H1 (cell line): ENCODE results near the gene PKM. TPM values are rescaled to one million over a fixed set of nuclear protein-coding genes. Genes with fewer than 3 reads are reported as not detected.

Source experiments
- CTCF ChIA-PET: fragments of 300-600 bp; sonication (Branson Sonifier 250); formaldehyde crosslinking; loops from one replicate; lab custom pipeline; 2021; ENCODE audit not compliant: partially characterized antibody; lab: Charles Lee
- POLR2A ChIA-PET: fragments of 300-600 bp; sonication (Branson Sonifier 250); formaldehyde crosslinking; loops from one replicate; lab custom pipeline; 2021; ENCODE audit warnings: inconsistent platforms; ENCODE audit not compliant: partially characterized antibody; lab: Charles Lee
- DNase-seq, 2 experiments: peaks; one replicate each; pipeline versions ENCODE4 v3.0.0 to v3.0.0-alpha.2; 2010 to 2022; ENCODE audit warnings: low spot score in 2 of 2, low read depth in 1 of 2, mixed read lengths in 1 of 2
- FAIRE-seq: peaks from 2 replicates; lab custom pipeline; 2011; peaks lifted over from hg19 to GRCh38; lab: Jason Lieb, UNC
- H2AFZ ChIP-seq: 2 replicates; pipeline ENCODE4 v1.8.1; 2012; ENCODE audit warnings: low read length, inconsistent platforms
- H2AK5ac ChIP-seq: 2 replicates; pipeline ENCODE4 v1.6.1; 2013; ENCODE audit warnings: low read depth, low read length
- H2BK120ac ChIP-seq: replicated peaks from 2 replicates; pipeline ENCODE3; 2013; ENCODE audit warnings: low read depth, low read length, inconsistent platforms
- H2BK12ac ChIP-seq: 2 replicates; pipeline ENCODE4 v1.6.1; 2013; ENCODE audit warnings: low read depth, low read length
- H2BK15ac ChIP-seq: 2 replicates; pipeline ENCODE4 v1.6.1; 2013; ENCODE audit warnings: low read length
- H2BK20ac ChIP-seq: 2 replicates; pipeline ENCODE4 v1.6.1; 2013; ENCODE audit warnings: low read length
- H2BK5ac ChIP-seq: 2 replicates; pipeline ENCODE4 v1.6.1; 2013; ENCODE audit warnings: low read depth, low read length
- H3K14ac ChIP-seq: 2 replicates; pipeline ENCODE4 v1.6.1; 2013; ENCODE audit warnings: inconsistent platforms; ENCODE audit not compliant: insufficient read length
- H3K18ac ChIP-seq: 2 replicates; pipeline ENCODE4 v1.6.1; 2013; ENCODE audit warnings: low read length; ENCODE audit errors: extremely low read depth
- H3K23ac ChIP-seq: 2 replicates; pipeline ENCODE4 v1.6.1; 2013; ENCODE audit warnings: inconsistent platforms; ENCODE audit not compliant: insufficient read length
- H3K23me2 ChIP-seq: 2 replicates; pipeline ENCODE4 v1.6.1; 2013; ENCODE audit warnings: low read depth, low read length
- H3K27ac ChIP-seq: 2 replicates; pipeline ENCODE4 v1.6.1; 2011; ENCODE audit warnings: low read depth, low read length, inconsistent platforms
- H3K27me3 ChIP-seq, 4 experiments: replicated peaks in 1 of 4; 1 replicate in 1 of 4; 2 replicates in 3 of 4; pipeline versions ENCODE4 v1.6.1 to v1.8.1; 2011 to 2013; ENCODE audit warnings: low read length in 3 of 4, mild to moderate bottlenecking in 3 of 4, inconsistent platforms in 2 of 4, mixed read lengths in 2 of 4, moderate library complexity in 1 of 4; ENCODE audit not compliant: control insufficient read depth in 3 of 4, insufficient read depth in 3 of 4; ENCODE audit errors: extremely low read depth in 1 of 4
- H3K36me3 ChIP-seq, 4 experiments: 2 replicates each; pipeline versions ENCODE4 v1.6.1 to v1.8.1; 2011 to 2013; ENCODE audit warnings: mild to moderate bottlenecking in 4 of 4, low read length in 3 of 4, moderate library complexity in 2 of 4, control low read depth in 1 of 4, inconsistent platforms in 1 of 4; ENCODE audit not compliant: insufficient read depth in 4 of 4, control insufficient read depth in 2 of 4
- H3K4ac ChIP-seq: replicated peaks from 2 replicates; pipeline ENCODE3; 2013; ENCODE audit warnings: low read length, low read depth, mixed read lengths, inconsistent platforms; ENCODE audit not compliant: insufficient read length
- H3K4me1 ChIP-seq, 4 experiments: replicated peaks in 1 of 4; 1 replicate in 1 of 4; 2 replicates in 3 of 4; pipeline versions ENCODE4 v1.6.1 to v1.8.1; 2011 to 2013; ENCODE audit warnings: low read length in 3 of 4, inconsistent platforms in 2 of 4, mixed read lengths in 1 of 4; ENCODE audit not compliant: insufficient read depth in 4 of 4, control insufficient read depth in 3 of 4
- H3K4me2 ChIP-seq, 2 experiments: 2 replicates each; pipeline versions ENCODE4 v1.6.1 to v1.8.1; 2011 to 2013; ENCODE audit warnings: low read depth in 2 of 2, low read length in 2 of 2, control low read depth in 1 of 2, inconsistent platforms in 1 of 2, mild to moderate bottlenecking in 1 of 2; ENCODE audit not compliant: insufficient read depth in 1 of 2
- H3K4me3 ChIP-seq, 4 experiments: fragments of 200-600, 300-600 bp in 1 of 4; sonication (generic), shearing (Covaris generic), sonication (Bioruptor Twin) in 1 of 4; 2 replicates each; pipeline versions ENCODE4 v1.5.1 to v1.8.1; 2011 to 2016; ENCODE audit warnings: low read length in 4 of 4, low read depth in 3 of 4, control low read depth in 2 of 4, inconsistent platforms in 2 of 4, mild to moderate bottlenecking in 2 of 4, mixed read lengths in 1 of 4, moderate library complexity in 1 of 4; ENCODE audit not compliant: insufficient read depth in 2 of 4; ENCODE audit errors: extremely low read depth in 1 of 4
- H3K56ac ChIP-seq: replicated peaks from 2 replicates; pipeline ENCODE3; 2013; ENCODE audit warnings: low read depth, mild to moderate bottlenecking, mixed read lengths, low read length, inconsistent platforms; ENCODE audit not compliant: insufficient read length
- H3K79me1 ChIP-seq: 2 replicates; pipeline ENCODE4 v1.6.1; 2013; ENCODE audit warnings: low read depth, low read length, control low read depth
- H3K79me2 ChIP-seq, 2 experiments: 2 replicates each; pipeline versions ENCODE4 v1.6.1 to v1.8.1; 2012 to 2013; ENCODE audit warnings: low read length in 2 of 2, mild to moderate bottlenecking in 2 of 2, inconsistent platforms in 1 of 2; ENCODE audit not compliant: insufficient read depth in 2 of 2, control insufficient read depth in 1 of 2
- H3K9ac ChIP-seq, 4 experiments: replicated peaks in 1 of 4; 1 replicate in 1 of 4; 2 replicates in 3 of 4; pipeline versions ENCODE4 v1.6.1 to v1.8.1; 2011 to 2013; ENCODE audit warnings: low read depth in 3 of 4, low read length in 3 of 4, control low read depth in 2 of 4, mild to moderate bottlenecking in 2 of 4, moderate library complexity in 2 of 4, inconsistent platforms in 1 of 4; ENCODE audit errors: extremely low read depth in 1 of 4
- H3K9me3 ChIP-seq, 2 experiments: 2 replicates each; pipeline versions ENCODE4 v1.6.1 to v1.8.1; 2012 to 2013; ENCODE audit warnings: mild to moderate bottlenecking in 2 of 2, moderate library complexity in 2 of 2, control low read depth in 1 of 2, inconsistent platforms in 1 of 2, low read depth in 1 of 2, low read length in 1 of 2, mixed read lengths in 1 of 2; ENCODE audit not compliant: insufficient read depth in 2 of 2
- H4K20me1 ChIP-seq, 2 experiments: replicated peaks in 1 of 2; 2 replicates each; pipeline versions ENCODE3 to v1.8.1; 2011 to 2013; ENCODE audit warnings: inconsistent platforms in 2 of 2, low read length in 2 of 2, mild to moderate bottlenecking in 1 of 2; ENCODE audit not compliant: insufficient read depth in 2 of 2, control insufficient read depth in 1 of 2
- H4K5ac ChIP-seq: 2 replicates; pipeline ENCODE4 v1.6.1; 2013; ENCODE audit warnings: low read length, low read depth, mixed read lengths, inconsistent platforms; ENCODE audit not compliant: insufficient read length
- H4K8ac ChIP-seq: 2 replicates; pipeline ENCODE4 v1.8.0; 2013; ENCODE audit warnings: mild to moderate bottlenecking, moderate library complexity, low read length, inconsistent platforms; ENCODE audit not compliant: insufficient read depth; ENCODE audit errors: extremely low read depth
- H4K91ac ChIP-seq: replicated peaks from 2 replicates; pipeline ENCODE3; 2013; ENCODE audit warnings: low read length, mixed read lengths, inconsistent platforms; ENCODE audit not compliant: insufficient read length
- BACH1 ChIP-seq: IDR thresholded peaks from 2 replicates; pipeline ENCODE4 v1.6.1; 2012; ENCODE audit warnings: low read length, improper control_type of control experiment
- BRCA1 ChIP-seq: IDR thresholded peaks from 2 replicates; pipeline ENCODE4 v1.6.1; 2012; ENCODE audit warnings: low read depth, low read length, improper control_type of control experiment
- GABPA ChIP-seq: IDR thresholded peaks from 2 replicates; pipeline ENCODE4 v1.6.1; 2011; ENCODE audit warnings: mild to moderate bottlenecking, low read length, moderate library complexity, borderline replicate concordance; ENCODE audit not compliant: insufficient read depth
- JUND ChIP-seq: IDR thresholded peaks from 2 replicates; pipeline ENCODE4 v1.6.1; 2011; ENCODE audit warnings: mild to moderate bottlenecking, improper control_type of control experiment, low read length
- KDM4A ChIP-seq: IDR thresholded peaks from one replicate; pipeline ENCODE4 v1.7.1; 2012; ENCODE audit warnings: low read depth, mild to moderate bottlenecking, moderate library complexity, low read length, inconsistent platforms; ENCODE audit not compliant: severe bottlenecking
- NRF1 ChIP-seq: IDR thresholded peaks from 2 replicates; pipeline ENCODE4 v1.6.1; 2011; ENCODE audit warnings: mild to moderate bottlenecking, low read depth, low read length, improper control_type of control experiment
- RXRA ChIP-seq: IDR thresholded peaks from 2 replicates; pipeline ENCODE4 v1.6.1; 2011; ENCODE audit warnings: low read depth, mild to moderate bottlenecking, low read length, moderate library complexity; ENCODE audit not compliant: insufficient read depth
- SP1 ChIP-seq: IDR thresholded peaks from 2 replicates; pipeline ENCODE4 v1.6.1; 2011; ENCODE audit warnings: low read depth, low read length
- SP2 ChIP-seq: IDR thresholded peaks from 2 replicates; pipeline ENCODE4 v1.6.1; 2012; ENCODE audit warnings: mild to moderate bottlenecking, low read length, inconsistent platforms
- TEAD4 ChIP-seq: IDR thresholded peaks from 2 replicates; pipeline ENCODE4 v1.6.1; 2012; ENCODE audit warnings: low read depth, low read length, inconsistent platforms, mixed read lengths
- WGBS, 2 experiments: shearing (Covaris generic) in 1 of 2; methylation state at CpG; one replicate each; pipeline versions ENCODE4 v1.1.6 to v1.1.7; 2013 to 2015; ENCODE audit warnings: low lambda C conversion rate in 2 of 2, mixed read lengths in 2 of 2, inconsistent platforms in 1 of 2, low coverage in 1 of 2, missing lambda C conversion rate in 1 of 2; ENCODE audit not compliant: insufficient replicate concordance in 2 of 2, insufficient coverage in 1 of 2, insufficient read length in 1 of 2; ENCODE audit errors: extremely low coverage in 1 of 2, missing lambda C conversion rate in 1 of 2; 5-methylcytosine and 5-hydroxymethylcytosine counted together
- polyA plus RNA-seq, 7 experiments: library from polyadenylated mRNA; depleted of rRNA in 3 of 7; stranded (reverse) in 5 of 7; unstranded in 2 of 7; fragments of >200 nt in 5 of 7; fragments of 200-250 nt in 2 of 7; gene quantifications; 1 replicate in 5 of 7; 2 replicates in 1 of 7; 4 replicates in 1 of 7; pipeline versions ENCODE4 v1.2.1 to v1.2.3, GENCODE V29; 2011 to 2013; ENCODE audit warnings: missing spikeins in 2 of 7, mixed read lengths in 2 of 7
- total RNA-seq: library from RNA; stranded (reverse); fragmentation: NEBNext Ultra II Directional; extraction: Animal tissue kit (Norgen Biotek cat#: 25700); gene quantifications from 2 replicates; pipeline ENCODE4 v1.2.1, GENCODE V29; 2021

PKM gene
- total and polyA plus RNA-seq, 2 of the 8 experiments (the other 6 are each of a cell fraction or from before 2014, with no cell fraction given), result 780 to 856 TPM

DNA sequence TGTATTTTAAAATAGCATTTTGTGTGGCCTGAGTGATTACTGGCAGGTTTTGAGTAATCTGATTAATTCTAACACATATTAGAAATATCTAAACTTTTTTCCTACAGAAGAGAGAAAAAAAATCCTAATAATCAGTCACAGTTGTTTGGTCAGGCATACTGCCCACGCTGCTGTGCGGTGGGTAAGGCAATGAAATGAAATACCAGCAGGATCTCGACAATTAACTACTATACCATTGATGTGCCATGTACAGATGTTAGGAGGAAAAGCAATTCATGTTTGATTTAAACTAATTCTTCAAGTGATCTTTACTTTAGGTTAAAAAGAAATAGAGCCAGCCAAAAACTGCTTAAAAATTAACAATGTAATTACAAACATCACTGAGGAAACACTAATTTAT, 38.6 kb downstream of the PKM start:
- POLR2A ChIA-PET, result no interaction called here
- Histone ChIP-seq H2BK15ac (no peak overlapping the region), H4K20me1 (no peaks in the 10 kb centered on the region), H3K79me2 (no peaks in the 10 kb centered on the region), H3K27me3 (peaks cover 7 to 16% (median 15%) of the 10 kb centered on the region in 4 experiments; a peak in 6 of 7 replicates), H3K4me3 (no peak overlapping the region), H3K14ac (no peak overlapping the region), H3K4ac (no peak overlapping the region), H3K56ac (no peak overlapping the region), H3K9ac (no peak overlapping the region), H3K4me2 (no peak overlapping the region), H2BK20ac (no peak overlapping the region), H3K23me2 (peaks cover 6% of the 10 kb centered on the region), H2BK12ac (no peak overlapping the region), H3K79me1 (no peaks in the 10 kb centered on the region), H2AK5ac (no peak overlapping the region), H2AFZ (no peak overlapping the region), H2BK5ac (no peak overlapping the region), H3K36me3 (no peaks in the 10 kb centered on the region), H3K23ac (no peak overlapping the region), H4K8ac (no peak overlapping the region), H3K27ac (no peak overlapping the region), H4K5ac (no peak overlapping the region), H3K4me1 (peaks cover 2 to 5% (median 4%) of the 10 kb centered on the region in 4 experiments; a peak in 6 of 7 replicates), H3K18ac (no peak overlapping the region), H4K91ac (no peak overlapping the region), H2BK120ac (no peak overlapping the region), H3K9me3 (no peaks in the 10 kb centered on the region)
- DNase-seq, result no peak
- WGBS, 2 experiments, result 84% methylated on average over 3 of the region's 3 CpGs; no CpG with 5 or more reads in 1 of the 2 experiments
- TF ChIP-seq BACH1, result no peak
- no peak for TF ChIP-seq GABPA
- no peak for TF ChIP-seq TEAD4
- no peak for TF ChIP-seq JUND
- TF ChIP-seq NRF1, result no peak
- no peak for TF ChIP-seq BRCA1
- no peak for TF ChIP-seq SP1
- TF ChIP-seq KDM4A, result no peak
- TF ChIP-seq SP2, result no peak
- TF ChIP-seq RXRA, result no peak
- FAIRE-seq, result no peak
- CTCF ChIA-PET, result no interaction called here
